Mononuclear cell (primary cell): ENCODE measurements around the gene TMCC2. TPM values are rescaled to one million over a fixed set of nuclear protein-coding genes. Genes with fewer than 3 reads are reported as not detected.
"Not testable (repeated sequence)": the region's sequence is repeated elsewhere in the genome, so short reads cannot be mapped to it uniquely, and the experiment has no call there.

Experiments
- H3K27me3 ChIP-seq: 2 replicates; pipeline ENCODE4 v1.6.0; 2011; ENCODE audit warnings: low read length, control low read depth; ENCODE audit not compliant: insufficient read depth
- H3K4me1 ChIP-seq: 2 replicates; pipeline ENCODE4 v1.5.1; 2011; ENCODE audit warnings: mild to moderate bottlenecking, low read length, control low read depth; ENCODE audit not compliant: insufficient read depth
- H3K4me3 ChIP-seq: 2 replicates; pipeline ENCODE4 v1.5.1; 2011; ENCODE audit warnings: mild to moderate bottlenecking, low read length, moderate library complexity
- H3K9me3 ChIP-seq: 2 replicates; pipeline ENCODE4 v1.5.1; 2011; ENCODE audit warnings: low read depth, mild to moderate bottlenecking, control low read depth, low read length
- total RNA-seq: library from RNA; depleted of rRNA; stranded (reverse); fragments of >200 nt; gene quantifications from one replicate; pipeline ENCODE4 v1.2.3, GENCODE V29; 2012

TMCC2 gene
- total RNA-seq, 1 donor: 4.3 TPM

- peaks cover 35% of the 10 kb centered on the region for H3K4me1 ChIP-seq
- no peaks in the 10 kb centered on the region for H3K9me3 ChIP-seq
- H3K27me3 ChIP-seq: no peaks in the 10 kb centered on the region
- H3K4me3 ChIP-seq: no peak overlapping the region
These were observed 43.0 kb downstream of the TMCC2 start for GRCh38 chr1:205270764-205271163.

- peaks cover 41% of the 10 kb centered on the region for H3K4me1 ChIP-seq
- no peaks in the 10 kb centered on the region for H3K27me3 ChIP-seq
- H3K9me3 ChIP-seq: no peaks in the 10 kb centered on the region
- H3K4me3 ChIP-seq: no peak overlapping the region
These were observed 43.5 kb downstream of the TMCC2 start for GRCh38 chr1:205271277-205271676.

GRCh38 chr1:205271745-205272144, 44.0 kb downstream of the TMCC2 start:
- Histone ChIP-seq H3K4me1 (peaks cover 45% of the 10 kb centered on the region), H3K27me3 (no peaks in the 10 kb centered on the region), H3K4me3 (no peak overlapping the region), H3K9me3 (no peaks in the 10 kb centered on the region)

GRCh38 chr1:205272536-205272935, 44.8 kb downstream of the TMCC2 start:
- H3K4me3 ChIP-seq: no peak overlapping the region
- H3K27me3 ChIP-seq: no peaks in the 10 kb centered on the region
- peaks cover 40% of the 10 kb centered on the region for H3K4me1 ChIP-seq
- no peaks in the 10 kb centered on the region for H3K9me3 ChIP-seq

- H3K27me3 ChIP-seq: no peaks in the 10 kb centered on the region
- no peak overlapping the region for H3K4me3 ChIP-seq
- no peaks in the 10 kb centered on the region for H3K9me3 ChIP-seq
- peaks cover 46% of the 10 kb centered on the region for H3K4me1 ChIP-seq
These were observed 45.8 kb downstream of the TMCC2 start for GRCh38 chr1:205273551-205273982.

GRCh38 chr1:205274041-205274691, 46.4 kb downstream of the TMCC2 start:
- H3K4me3 ChIP-seq: no peak overlapping the region
- no peaks in the 10 kb centered on the region for H3K27me3 ChIP-seq
- H3K4me1 ChIP-seq: peaks cover 52% of the 10 kb centered on the region
- H3K9me3 ChIP-seq: no peaks in the 10 kb centered on the region

GRCh38 chr1:205275133-205275532, 47.4 kb downstream of the TMCC2 start:
- Histone ChIP-seq H3K4me3 (no peak overlapping the region), H3K27me3 (no peaks in the 10 kb centered on the region), H3K9me3 (no peaks in the 10 kb centered on the region), H3K4me1 (peaks cover 62% of the 10 kb centered on the region)

GRCh38 chr1:205275916-205276688, 48.4 kb downstream of the TMCC2 start:
- Histone ChIP-seq H3K4me3 (no peak overlapping the region), H3K9me3 (no peaks in the 10 kb centered on the region), H3K4me1 (peaks cover 70% of the 10 kb centered on the region), H3K27me3 (no peaks in the 10 kb centered on the region)

GRCh38 chr1:205276689-205277065, 48.9 kb downstream of the TMCC2 start:
- Histone ChIP-seq H3K4me3 (no peak overlapping the region), H3K27me3 (no peaks in the 10 kb centered on the region)

GRCh38 chr1:205279986-205280385, 52.2 kb downstream of the TMCC2 start:
- H3K4me3 ChIP-seq: no peak overlapping the region
- no peaks in the 10 kb centered on the region for H3K9me3 ChIP-seq
- no peaks in the 10 kb centered on the region for H3K27me3 ChIP-seq
- H3K4me1 ChIP-seq: peaks cover 81% of the 10 kb centered on the region

More at GRCh38 chr1:205276689-205277065, 48.9 kb downstream of the TMCC2 start:
- Histone ChIP-seq H3K4me1 (peaks cover 70% of the 10 kb centered on the region), H3K9me3 (no peaks in the 10 kb centered on the region)

GRCh38 chr1:205280666-205281395, 53.1 kb downstream of the TMCC2 start:
- peaks cover 81% of the 10 kb centered on the region for H3K4me1 ChIP-seq
- not testable (repeated sequence) for H3K9me3 ChIP-seq

GRCh38 chr1:205283270-205284147, 55.8 kb downstream of the TMCC2 start:
- H3K4me1 ChIP-seq: peaks cover 89% of the 10 kb centered on the region
- H3K9me3 ChIP-seq: no peaks in the 10 kb centered on the region
- H3K4me3 ChIP-seq: no peak overlapping the region
- no peaks in the 10 kb centered on the region for H3K27me3 ChIP-seq

More at GRCh38 chr1:205280666-205281395, 53.1 kb downstream of the TMCC2 start:
- H3K4me3 ChIP-seq, H3K27me3 ChIP-seq: not testable (repeated sequence)

GRCh38 chr1:205284420-205285144, 56.8 kb downstream of the TMCC2 start:
- Histone ChIP-seq H3K27me3 (no peaks in the 10 kb centered on the region), H3K9me3 (no peaks in the 10 kb centered on the region), H3K4me1 (peaks cover 89% of the 10 kb centered on the region), H3K4me3 (peak overlapping the region; percentile 7)
